ENCODE measurements around the gene ASL.

DNA sequence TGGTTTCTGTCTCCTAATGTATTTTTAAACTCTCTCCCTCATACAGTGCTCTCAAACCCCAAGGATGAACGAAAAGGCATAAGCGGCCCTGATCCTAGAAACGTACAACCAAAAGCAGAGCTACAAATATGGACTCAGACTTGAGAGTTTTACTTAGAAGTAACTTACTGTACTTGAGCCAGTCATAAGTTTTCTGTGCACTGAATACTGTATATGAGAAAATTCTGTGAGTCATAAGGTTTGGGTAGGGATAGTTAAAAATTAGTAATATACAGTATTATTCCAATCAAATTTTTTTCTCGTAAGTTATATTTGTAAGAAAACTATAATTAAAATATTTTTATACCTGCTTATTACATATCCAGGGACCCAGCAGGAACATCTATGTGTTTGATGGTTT lies 5.9 kb upstream of the ASL start:
- TF ChIP-seq SIN3A (IDR thresholded peaks at IDR 0.05; ENCODE audit: borderline replicate concordance, insufficient read depth, low read length) (no peak), POLR2AphosphoS5 (IDR thresholded peaks at IDR 0.05; ENCODE audit: low read depth, low read length) (no peak), TAF1 (IDR thresholded peaks at IDR 0.05; ENCODE audit: borderline replicate concordance, insufficient read depth, low read length) (no peak), FOXP2 (optimal IDR thresholded peaks at IDR 0.05; ENCODE audit: borderline replicate concordance, extremely low read depth, extremely low read length, insufficient read depth) (no peak)
- TF ChIP-seq, protein P1, sequence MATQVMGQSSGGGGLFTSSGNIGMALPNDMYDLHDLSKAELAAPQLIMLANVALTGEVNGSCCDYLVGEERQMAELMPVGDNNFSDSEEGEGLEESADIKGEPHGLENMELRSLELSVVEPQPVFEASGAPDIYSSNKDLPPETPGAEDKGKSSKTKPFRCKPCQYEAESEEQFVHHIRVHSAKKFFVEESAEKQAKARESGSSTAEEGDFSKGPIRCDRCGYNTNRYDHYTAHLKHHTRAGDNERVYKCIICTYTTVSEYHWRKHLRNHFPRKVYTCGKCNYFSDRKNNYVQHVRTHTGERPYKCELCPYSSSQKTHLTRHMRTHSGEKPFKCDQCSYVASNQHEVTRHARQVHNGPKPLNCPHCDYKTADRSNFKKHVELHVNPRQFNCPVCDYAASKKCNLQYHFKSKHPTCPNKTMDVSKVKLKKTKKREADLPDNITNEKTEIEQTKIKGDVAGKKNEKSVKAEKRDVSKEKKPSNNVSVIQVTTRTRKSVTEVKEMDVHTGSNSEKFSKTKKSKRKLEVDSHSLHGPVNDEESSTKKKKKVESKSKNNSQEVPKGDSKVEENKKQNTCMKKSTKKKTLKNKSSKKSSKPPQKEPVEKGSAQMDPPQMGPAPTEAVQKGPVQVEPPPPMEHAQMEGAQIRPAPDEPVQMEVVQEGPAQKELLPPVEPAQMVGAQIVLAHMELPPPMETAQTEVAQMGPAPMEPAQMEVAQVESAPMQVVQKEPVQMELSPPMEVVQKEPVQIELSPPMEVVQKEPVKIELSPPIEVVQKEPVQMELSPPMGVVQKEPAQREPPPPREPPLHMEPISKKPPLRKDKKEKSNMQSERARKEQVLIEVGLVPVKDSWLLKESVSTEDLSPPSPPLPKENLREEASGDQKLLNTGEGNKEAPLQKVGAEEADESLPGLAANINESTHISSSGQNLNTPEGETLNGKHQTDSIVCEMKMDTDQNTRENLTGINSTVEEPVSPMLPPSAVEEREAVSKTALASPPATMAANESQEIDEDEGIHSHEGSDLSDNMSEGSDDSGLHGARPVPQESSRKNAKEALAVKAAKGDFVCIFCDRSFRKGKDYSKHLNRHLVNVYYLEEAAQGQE (IDR thresholded peaks at IDR 0.05; ENCODE audit: insufficient read depth in 1 of 2, low read depth in 2 of 2, low read length in 2 of 2): no peak
